ENCODE measurements around the gene XK. TPM values are rescaled to one million over a fixed set of nuclear protein-coding genes. Genes with fewer than 3 reads are reported as not detected.
A peak's percentile ranks its signal among the peaks of the same experiment; 100 is the strongest.

Gene XK
- total and polyA plus RNA-seq, 9 of the 15 experiments (the other 6 are each of a cell fraction or from before 2014, with no cell fraction given) = 4.0 to 21.6 (median 11.6) TPM

GRCh38 chrX:37652589-37653231, 32.9 kb upstream of the XK start (continued):
- TF ChIP-seq CTCFL (IDR thresholded peaks at IDR 0.05; ENCODE audit: borderline replicate concordance, insufficient read depth, low read depth, low read length, poor library complexity, severe bottlenecking) (no peak), MBD2 (IDR thresholded peaks at IDR 0.05; ENCODE audit: borderline replicate concordance, low read depth) (peak; percentile 42; the same call in 1 of the 2 replicates), SMARCE1 (IDR thresholded peaks at IDR 0.05) (peak; percentile 85)

- no peaks in the 10 kb centered on the region for H3K9me1 ChIP-seq (ENCODE audit: control insufficient read depth, insufficient read depth, low read length)
- WGBS (ENCODE audit: insufficient coverage, low coverage, missing lambda C conversion rate) = no CpG with 5 or more reads among the region's 1 CpG
- H3K79me2 ChIP-seq (ENCODE audit: control insufficient read depth, insufficient read depth, low read length) = no peaks in the 10 kb centered on the region
- H3K27me3 ChIP-seq (ENCODE audit: control insufficient read depth in 2 of 2, insufficient read depth in 2 of 2, low read length in 2 of 2) = no peaks in the 10 kb centered on the region
- DNase-seq (ENCODE audit: extremely low read depth in 1 of 4, low spot score in 3 of 4) (no peak), ATAC-seq (peak; percentile 57), FAIRE-seq (no peak)
- BruUV-seq (replicated peaks) = no TSS peak
- no peak for TF ChIP-seq CEBPG (CRISPR knock-in tag; IDR thresholded peaks at IDR 0.05)
- TF ChIP-seq CEBPG (tag; conservative IDR thresholded peaks at IDR 0.05 in 1 of 2, IDR thresholded peaks at IDR 0.05 in 1 of 2) = peak; percentile 62 to 78; a peak in 3 of 4 replicates
- peak; percentile 89 for TF ChIP-seq ATF3 (IDR thresholded peaks at IDR 0.05)
- no peak for TF ChIP-seq ATF3 (CRISPR knock-in tag; conservative IDR thresholded peaks at IDR 0.05)
- no peak for TF ChIP-seq ZC3H11A (IDR thresholded peaks at IDR 0.05; ENCODE audit: low read depth, low read length)
- TF ChIP-seq FOSL1 (tag; conservative IDR thresholded peaks at IDR 0.05) = 0 out of 2 replicates have a peak, but pooled peaks have one; percentile 1
- peak; percentile 33; the same call in 1 of the 2 replicates for TF ChIP-seq CEBPB (tag; IDR thresholded peaks at IDR 0.05)
- 0 out of 2 replicates have a peak, but pooled peaks have one; percentile 3 for TF ChIP-seq TEAD4 (IDR thresholded peaks at IDR 0.05; ENCODE audit: low read length)
- no peak for TF ChIP-seq TEAD4 (CRISPR knock-in tag; IDR thresholded peaks at IDR 0.05; ENCODE audit: borderline replicate concordance)
- peak; percentile 46; the same call in 1 of the 2 replicates for TF ChIP-seq ATF7 (IDR thresholded peaks at IDR 0.05)
- no peak for TF ChIP-seq PRMT5 (CRISPR knock-in tag; IDR thresholded peaks at IDR 0.05)
- TF ChIP-seq SRSF9 (IDR thresholded peaks at IDR 0.05; ENCODE audit: borderline replicate concordance, low read depth, low read length) = no peak
- H3K27ac ChIP-seq (ENCODE audit: extremely low read depth, low read depth, low read length) = peak overlapping the region; percentile 92
- no peak overlapping the region for H3K4me3 ChIP-seq
- in situ Hi-C loops (cut with MboI) = no loop called here
- intact Hi-C loops (cut with micrococcal nuclease) = loop anchor here (2.0 to 5.0 kb wide), 2 partner anchors 27 to 81 kb away; partner anchors contain the start of gene LANCL3
- H3K36me3 ChIP-seq (ENCODE audit: control insufficient read depth, insufficient read depth, low read length) = no peaks in the 10 kb centered on the region; the same call in 2 of the 3 replicates
- H3K9me3 ChIP-seq (replicated peaks; ENCODE audit: control insufficient read depth, insufficient read depth, low read depth, low read length) = no peaks in the 10 kb centered on the region
- ChIA-PET POLR2A (interaction anchor here (0.5 to 1.2 kb wide), 2 partner anchors 12 to 266 kb away, joined by 3 read pairs; no protein-coding TSS in a partner anchor), CTCF (ENCODE audit: low intra/inter-chr PET ratio) (no interaction called here)
- H3K9ac ChIP-seq (ENCODE audit: insufficient read depth in 1 of 2, low read depth in 2 of 2, low read length in 2 of 2) = peak overlapping the region in 1 of 2 experiments; percentile 67; a peak in 2 of 4 replicates
- H4K20me1 ChIP-seq (replicated peaks; ENCODE audit: control insufficient read depth, insufficient read depth, low read length) = no peaks in the 10 kb centered on the region
- peak overlapping the region; percentile 74 for H3K4me2 ChIP-seq (ENCODE audit: insufficient read depth, low read length)
- peaks cover 3 to 28% of the 10 kb centered on the region in 2 experiments; a peak in 3 of 5 replicates for H3K4me1 ChIP-seq (replicated peaks in 1 of 2; ENCODE audit: control insufficient read depth in 2 of 2, insufficient read depth in 2 of 2, low read length in 2 of 2)
- H2AFZ ChIP-seq (ENCODE audit: low read depth, low read length) = 0 out of 2 replicates have a peak overlapping the region, but pooled peaks have one; percentile 17
Measured at GRCh38 chrX:37653397-37654085, 32.0 kb upstream of the XK start.

All from K562 (cell line).